HEK293 (cell line): ENCODE results near the gene TNNC2.

Source experiments
- CTCF ChIA-PET: fragments of 350-600 bp; formaldehyde crosslinking; extraction: SDS; loops from one replicate; lab custom pipeline; 2021; ENCODE audit warnings: antibody characterized with exemption; lab: Yijun Ruan, JAX
- POLR2A ChIA-PET: fragments of 300-600 bp; formaldehyde crosslinking; extraction: SDS; loops from one replicate; lab custom pipeline; 2020; ENCODE audit warnings: antibody characterized with exemption, inconsistent platforms; lab: Yijun Ruan, JAX
- H3K27ac ChIP-seq: fragments of 200-500 bp; sonication (Bioruptor generic); 2 replicates; pipeline ENCODE4 v1.5.1; 2014; ENCODE audit warnings: low read depth, low read length, control low read depth, inconsistent platforms; ENCODE audit errors: extremely low read depth
- H3K36me3 ChIP-seq, 2 experiments: fragments of 200-500 bp in 1 of 2; sonication (Bioruptor generic) in 1 of 2; 1 replicate in 1 of 2; 2 replicates in 1 of 2; pipeline ENCODE4 v1.5.1; 2014 to 2017; ENCODE audit warnings: inconsistent platforms in 2 of 2, low read length in 2 of 2; ENCODE audit not compliant: control insufficient read depth in 2 of 2, insufficient read depth in 1 of 2
- H3K4me1 ChIP-seq: fragments of 200-500 bp; sonication (Bioruptor generic); 2 replicates; pipeline ENCODE4 v1.5.1; 2014; ENCODE audit warnings: mild to moderate bottlenecking, low read length, inconsistent platforms; ENCODE audit not compliant: control insufficient read depth, insufficient read depth
- H3K4me3 ChIP-seq: 2 replicates; pipeline ENCODE4 v1.5.1; 2011; ENCODE audit warnings: low read depth, mild to moderate bottlenecking, control low read depth, low read length, moderate library complexity
- H3K9me3 ChIP-seq: fragments of 200-500 bp; sonication (Bioruptor generic); 2 replicates; pipeline ENCODE4 v1.5.1; 2014; ENCODE audit warnings: low read depth, low read length, inconsistent platforms; ENCODE audit not compliant: control insufficient read depth, insufficient read depth
- GLI4 ChIP-seq: fragments of 450-650 bp; formaldehyde crosslinking; IDR thresholded peaks from 2 replicates; pipeline ENCODE4 v1.5.1; 2016; ENCODE audit warnings: missing biosample characterization, missing genetic modification characterization
- HOXC10 ChIP-seq: sonication (generic); formaldehyde crosslinking; IDR thresholded peaks from 2 replicates; pipeline ENCODE4 v1.8.1; 2023; ENCODE audit warnings: mild to moderate bottlenecking, missing genetic modification reagents
- KLF8 ChIP-seq: fragments of 450-650 bp; formaldehyde crosslinking; IDR thresholded peaks from 2 replicates; pipeline ENCODE4 v1.5.1; 2016; ENCODE audit warnings: missing biosample characterization, missing genetic modification characterization
- KLF9 ChIP-seq: fragments of 450-650 bp; formaldehyde crosslinking; IDR thresholded peaks from 2 replicates; pipeline ENCODE4 v1.5.1; 2016; ENCODE audit warnings: missing biosample characterization, missing genetic modification characterization, low read depth
- MYNN ChIP-seq: fragments of 450-650 bp; formaldehyde crosslinking; IDR thresholded peaks from 2 replicates; pipeline ENCODE4 v1.5.1; 2016; ENCODE audit warnings: missing biosample characterization, missing genetic modification characterization, borderline replicate concordance
- ZBTB48 ChIP-seq: fragments of 450-650 bp; formaldehyde crosslinking; IDR thresholded peaks from 2 replicates; pipeline ENCODE4 v1.5.1; 2016; ENCODE audit warnings: missing biosample characterization, missing genetic modification characterization
- ZFP41 ChIP-seq: fragments of 450-650 bp; formaldehyde crosslinking; IDR thresholded peaks from 2 replicates; pipeline ENCODE4 v1.5.1; 2016; ENCODE audit warnings: missing biosample characterization, missing genetic modification characterization, borderline replicate concordance
- ZNF133 ChIP-seq: fragments of 450-650 bp; formaldehyde crosslinking; IDR thresholded peaks from 2 replicates; pipeline ENCODE4 v1.5.1; 2016; ENCODE audit warnings: missing biosample characterization, missing genetic modification characterization
- ZNF140 ChIP-seq: fragments of 450-650 bp; formaldehyde crosslinking; IDR thresholded peaks from 2 replicates; pipeline ENCODE4 v1.5.1; 2016; ENCODE audit warnings: missing biosample characterization, missing genetic modification characterization
- ZNF16 ChIP-seq: fragments of 450-650 bp; formaldehyde crosslinking; IDR thresholded peaks from 2 replicates; pipeline ENCODE4 v1.5.1; 2016; ENCODE audit warnings: low read depth, missing biosample characterization, missing genetic modification characterization
- ZNF169 ChIP-seq: fragments of 450-650 bp; formaldehyde crosslinking; IDR thresholded peaks from 2 replicates; pipeline ENCODE4 v1.5.1; 2016; ENCODE audit warnings: missing biosample characterization, missing genetic modification characterization
- ZNF311 ChIP-seq: fragments of 450-650 bp; formaldehyde crosslinking; IDR thresholded peaks from 2 replicates; pipeline ENCODE4 v1.5.1; 2017; ENCODE audit warnings: missing biosample characterization, missing genetic modification characterization, borderline replicate concordance
- ZNF394 ChIP-seq: fragments of 450-650 bp; formaldehyde crosslinking; IDR thresholded peaks from 2 replicates; pipeline ENCODE4 v1.5.1; 2016; ENCODE audit warnings: missing biosample characterization, missing genetic modification characterization, mild to moderate bottlenecking, moderate library complexity, borderline replicate concordance
- ZNF571 ChIP-seq: fragments of 450-650 bp; formaldehyde crosslinking; IDR thresholded peaks from 2 replicates; pipeline ENCODE4 v1.5.0; 2017; ENCODE audit warnings: missing biosample characterization, missing genetic modification characterization
- ZNF76 ChIP-seq: fragments of 450-650 bp; formaldehyde crosslinking; IDR thresholded peaks from 2 replicates; pipeline ENCODE4; 2016; ENCODE audit warnings: low read depth, missing biosample characterization, missing genetic modification characterization, borderline replicate concordance
- ZNF791 ChIP-seq: fragments of 450-650 bp; formaldehyde crosslinking; IDR thresholded peaks from 2 replicates; pipeline ENCODE4 v1.5.1; 2016; ENCODE audit warnings: missing biosample characterization, missing genetic modification characterization
- ZNF837 ChIP-seq: fragments of 450-650 bp; formaldehyde crosslinking; IDR thresholded peaks from 2 replicates; pipeline ENCODE4 v1.5.1; 2016; ENCODE audit warnings: missing biosample characterization, missing genetic modification characterization
- TF ChIP-seq, protein P1 (sequence below): fragments of 450-650 bp; formaldehyde crosslinking; IDR thresholded peaks from 2 replicates; pipeline ENCODE4 v1.5.1; 2016; ENCODE audit warnings: missing biosample characterization, missing genetic modification characterization
- TF ChIP-seq, protein P2 (sequence below): fragments of 450-650 bp; formaldehyde crosslinking; IDR thresholded peaks from 2 replicates; pipeline ENCODE4 v1.5.0; 2017; ENCODE audit warnings: missing biosample characterization, missing genetic modification characterization, borderline replicate concordance
- TF ChIP-seq, protein P3 (sequence below): fragments of 450-650 bp; formaldehyde crosslinking; IDR thresholded peaks from 2 replicates; pipeline ENCODE4 v1.5.1; 2016; ENCODE audit warnings: missing biosample characterization, missing genetic modification characterization
- TF ChIP-seq, protein P4 (sequence below): fragments of 450-650 bp; formaldehyde crosslinking; IDR thresholded peaks from 2 replicates; pipeline ENCODE4 v1.5.1; 2016; ENCODE audit warnings: missing biosample characterization, missing genetic modification characterization, low read depth

The TNNC2 gene

DNA sequence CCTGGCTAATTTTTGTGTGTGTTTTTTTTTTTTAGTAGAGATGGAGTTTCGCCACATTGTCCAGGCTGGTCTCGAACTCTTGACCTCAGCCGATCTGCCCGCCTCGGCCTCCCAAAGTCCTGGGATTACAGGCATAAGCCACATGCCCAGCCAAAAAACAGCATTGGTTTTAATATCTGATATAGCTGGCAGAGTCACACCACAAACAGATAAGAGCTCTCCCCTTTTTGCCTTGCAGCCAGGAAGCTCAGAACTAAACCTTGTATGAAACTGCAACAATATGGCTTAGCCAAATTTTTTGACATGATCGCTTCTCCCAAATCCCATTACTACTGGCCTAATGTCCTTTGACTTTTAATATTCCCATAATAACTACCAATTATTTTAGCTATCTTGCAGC is 25.2 kb upstream of the TNNC2 start:
- no peaks in the 10 kb centered on the region for H3K9me3 ChIP-seq
- H3K36me3 ChIP-seq, result peaks cover 0 to 42% of the 10 kb centered on the region in 2 experiments; a peak in 2 of 3 replicates
- no peaks in the 10 kb centered on the region for H3K4me1 ChIP-seq
- no peak overlapping the region for H3K4me3 ChIP-seq
- ChIA-PET POLR2A (interaction anchor here (0.6 to 0.9 kb wide), 2 partner anchors 28 to 155 kb away, joined by 3 to 5 read pairs; partner anchors contain the start of gene ZSWIM1), CTCF (no interaction called here)
- TF ChIP-seq ZNF571 (tag by site-specific recombination) (no peak), ZBTB48 (no peak), ZNF76 (tag by site-specific recombination) (no peak), GLI4 (tag by site-specific recombination) (no peak), ZNF140 (tag by site-specific recombination) (no peak), KLF8 (tag by site-specific recombination) (no peak), HOXC10 (no peak), ZNF16 (tag by site-specific recombination) (no peak), ZNF394 (tag by site-specific recombination) (no peak), ZNF311 (tag by site-specific recombination) (no peak), ZFP41 (tag by site-specific recombination) (no peak), ZNF837 (tag by site-specific recombination) (no peak), KLF9 (no peak), ZNF791 (tag by site-specific recombination) (no peak)
- TF ChIP-seq, protein P1, sequence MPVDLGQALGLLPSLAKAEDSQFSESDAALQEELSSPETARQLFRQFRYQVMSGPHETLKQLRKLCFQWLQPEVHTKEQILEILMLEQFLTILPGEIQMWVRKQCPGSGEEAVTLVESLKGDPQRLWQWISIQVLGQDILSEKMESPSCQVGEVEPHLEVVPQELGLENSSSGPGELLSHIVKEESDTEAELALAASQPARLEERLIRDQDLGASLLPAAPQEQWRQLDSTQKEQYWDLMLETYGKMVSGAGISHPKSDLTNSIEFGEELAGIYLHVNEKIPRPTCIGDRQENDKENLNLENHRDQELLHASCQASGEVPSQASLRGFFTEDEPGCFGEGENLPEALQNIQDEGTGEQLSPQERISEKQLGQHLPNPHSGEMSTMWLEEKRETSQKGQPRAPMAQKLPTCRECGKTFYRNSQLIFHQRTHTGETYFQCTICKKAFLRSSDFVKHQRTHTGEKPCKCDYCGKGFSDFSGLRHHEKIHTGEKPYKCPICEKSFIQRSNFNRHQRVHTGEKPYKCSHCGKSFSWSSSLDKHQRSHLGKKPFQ (tag by site-specific recombination), result no peak
- H3K27ac ChIP-seq, result no peak overlapping the region

DNA sequence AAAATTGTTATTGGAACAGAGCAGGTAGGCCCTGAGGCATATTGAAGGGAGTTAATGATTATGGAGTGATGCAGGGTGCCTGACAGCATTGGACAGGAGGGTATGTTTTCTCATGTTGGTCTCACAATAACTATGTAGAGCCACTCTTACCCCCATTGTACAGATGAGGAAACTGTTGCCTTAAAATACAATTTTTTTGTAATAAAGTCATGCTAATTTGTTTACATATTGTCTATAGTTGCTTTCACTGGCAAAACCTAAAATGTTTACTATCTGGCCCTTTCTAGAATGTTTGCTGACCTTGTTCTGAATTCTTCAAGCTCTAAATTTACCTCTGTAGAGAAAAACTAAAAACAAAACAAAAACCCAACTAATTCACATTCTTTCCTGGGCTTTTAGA is 24.4 kb upstream of the TNNC2 start:
- peaks cover 0 to 49% of the 10 kb centered on the region in 2 experiments; a peak in 2 of 3 replicates for H3K36me3 ChIP-seq
- POLR2A ChIA-PET, result no interaction called here
- CTCF ChIA-PET, result interaction anchor here (0.6 kb wide), 2 partner anchors 19 to 119 kb away, joined by 3 to 4 read pairs; no protein-coding TSS in a partner anchor

More for the DNA sequence above, 24.4 kb upstream of the TNNC2 start:
- no peak for TF ChIP-seq ZNF133 (tag by site-specific recombination)
- TF ChIP-seq, protein P2, sequence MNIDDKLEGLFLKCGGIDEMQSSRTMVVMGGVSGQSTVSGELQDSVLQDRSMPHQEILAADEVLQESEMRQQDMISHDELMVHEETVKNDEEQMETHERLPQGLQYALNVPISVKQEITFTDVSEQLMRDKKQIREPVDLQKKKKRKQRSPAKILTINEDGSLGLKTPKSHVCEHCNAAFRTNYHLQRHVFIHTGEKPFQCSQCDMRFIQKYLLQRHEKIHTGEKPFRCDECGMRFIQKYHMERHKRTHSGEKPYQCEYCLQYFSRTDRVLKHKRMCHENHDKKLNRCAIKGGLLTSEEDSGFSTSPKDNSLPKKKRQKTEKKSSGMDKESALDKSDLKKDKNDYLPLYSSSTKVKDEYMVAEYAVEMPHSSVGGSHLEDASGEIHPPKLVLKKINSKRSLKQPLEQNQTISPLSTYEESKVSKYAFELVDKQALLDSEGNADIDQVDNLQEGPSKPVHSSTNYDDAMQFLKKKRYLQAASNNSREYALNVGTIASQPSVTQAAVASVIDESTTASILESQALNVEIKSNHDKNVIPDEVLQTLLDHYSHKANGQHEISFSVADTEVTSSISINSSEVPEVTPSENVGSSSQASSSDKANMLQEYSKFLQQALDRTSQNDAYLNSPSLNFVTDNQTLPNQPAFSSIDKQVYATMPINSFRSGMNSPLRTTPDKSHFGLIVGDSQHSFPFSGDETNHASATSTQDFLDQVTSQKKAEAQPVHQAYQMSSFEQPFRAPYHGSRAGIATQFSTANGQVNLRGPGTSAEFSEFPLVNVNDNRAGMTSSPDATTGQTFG, result no peak
- TF ChIP-seq, protein P3, sequence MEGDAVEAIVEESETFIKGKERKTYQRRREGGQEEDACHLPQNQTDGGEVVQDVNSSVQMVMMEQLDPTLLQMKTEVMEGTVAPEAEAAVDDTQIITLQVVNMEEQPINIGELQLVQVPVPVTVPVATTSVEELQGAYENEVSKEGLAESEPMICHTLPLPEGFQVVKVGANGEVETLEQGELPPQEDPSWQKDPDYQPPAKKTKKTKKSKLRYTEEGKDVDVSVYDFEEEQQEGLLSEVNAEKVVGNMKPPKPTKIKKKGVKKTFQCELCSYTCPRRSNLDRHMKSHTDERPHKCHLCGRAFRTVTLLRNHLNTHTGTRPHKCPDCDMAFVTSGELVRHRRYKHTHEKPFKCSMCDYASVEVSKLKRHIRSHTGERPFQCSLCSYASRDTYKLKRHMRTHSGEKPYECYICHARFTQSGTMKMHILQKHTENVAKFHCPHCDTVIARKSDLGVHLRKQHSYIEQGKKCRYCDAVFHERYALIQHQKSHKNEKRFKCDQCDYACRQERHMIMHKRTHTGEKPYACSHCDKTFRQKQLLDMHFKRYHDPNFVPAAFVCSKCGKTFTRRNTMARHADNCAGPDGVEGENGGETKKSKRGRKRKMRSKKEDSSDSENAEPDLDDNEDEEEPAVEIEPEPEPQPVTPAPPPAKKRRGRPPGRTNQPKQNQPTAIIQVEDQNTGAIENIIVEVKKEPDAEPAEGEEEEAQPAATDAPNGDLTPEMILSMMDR, result no peak
- TF ChIP-seq, protein P4, sequence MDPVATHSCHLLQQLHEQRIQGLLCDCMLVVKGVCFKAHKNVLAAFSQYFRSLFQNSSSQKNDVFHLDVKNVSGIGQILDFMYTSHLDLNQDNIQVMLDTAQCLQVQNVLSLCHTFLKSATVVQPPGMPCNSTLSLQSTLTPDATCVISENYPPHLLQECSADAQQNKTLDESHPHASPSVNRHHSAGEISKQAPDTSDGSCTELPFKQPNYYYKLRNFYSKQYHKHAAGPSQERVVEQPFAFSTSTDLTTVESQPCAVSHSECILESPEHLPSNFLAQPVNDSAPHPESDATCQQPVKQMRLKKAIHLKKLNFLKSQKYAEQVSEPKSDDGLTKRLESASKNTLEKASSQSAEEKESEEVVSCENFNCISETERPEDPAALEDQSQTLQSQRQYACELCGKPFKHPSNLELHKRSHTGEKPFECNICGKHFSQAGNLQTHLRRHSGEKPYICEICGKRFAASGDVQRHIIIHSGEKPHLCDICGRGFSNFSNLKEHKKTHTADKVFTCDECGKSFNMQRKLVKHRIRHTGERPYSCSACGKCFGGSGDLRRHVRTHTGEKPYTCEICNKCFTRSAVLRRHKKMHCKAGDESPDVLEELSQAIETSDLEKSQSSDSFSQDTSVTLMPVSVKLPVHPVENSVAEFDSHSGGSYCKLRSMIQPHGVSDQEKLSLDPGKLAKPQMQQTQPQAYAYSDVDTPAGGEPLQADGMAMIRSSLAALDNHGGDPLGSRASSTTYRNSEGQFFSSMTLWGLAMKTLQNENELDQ (tag by site-specific recombination), result no peak
- TF ChIP-seq ZNF169, result no peak
- TF ChIP-seq MYNN, result no peak
- TF ChIP-seq, all 188 proteins: peak for 0
- H3K4me1 ChIP-seq, result no peaks in the 10 kb centered on the region
- no peak overlapping the region for H3K27ac ChIP-seq
- no peaks in the 10 kb centered on the region for H3K9me3 ChIP-seq
- H3K4me3 ChIP-seq, result no peak overlapping the region
